Panc1 (cell line): Measurements from ENCODE around the gene TMEM61. TPM values are rescaled to one million over a fixed set of nuclear protein-coding genes. Genes with fewer than 3 reads are reported as not detected.

Experiments used
- ATAC-seq: fragments of 200-7000 bp; cut with Tn5 transposase; 2 replicates; pipeline ENCODE4 v1.9.1; 2020; ENCODE audit warnings: mild to moderate bottlenecking, moderate library complexity
- BruUV-seq: library from RNA; stranded (reverse); fragments of 400-500 nt; replicated peaks from 2 replicates; lab custom pipeline; 2021; lab: Mats Ljungman, UMichigan
- CTCF ChIA-PET: fragments of 300-600 bp; sonication (Branson Sonifier 250); formaldehyde crosslinking; loops from one replicate; lab custom pipeline; 2022; ENCODE audit warnings: antibody characterized with exemption; lab: Charles Lee
- POLR2A ChIA-PET: fragments of 300-600 bp; sonication (Branson Sonifier 250); formaldehyde crosslinking; loops from one replicate; lab custom pipeline; 2022; ENCODE audit warnings: antibody characterized with exemption; lab: Charles Lee
- DNase-seq: peaks from one replicate; pipeline ENCODE4 v3.0.0-alpha.2; 2010; ENCODE audit warnings: low read depth, low spot score
- H3K27ac ChIP-seq: 2 replicates; pipeline ENCODE4 v1.5.1; 2011; ENCODE audit warnings: mild to moderate bottlenecking, low read length, inconsistent platforms
- H3K27me3 ChIP-seq: fragments of 200-500 bp; sonication (Bioruptor generic); 2 replicates; pipeline ENCODE4 v1.6.0; 2014; ENCODE audit warnings: low read length, inconsistent platforms; ENCODE audit not compliant: control insufficient read depth, insufficient read depth
- H3K36me3 ChIP-seq: fragments of 200-500 bp; sonication (Bioruptor generic); 2 replicates; pipeline ENCODE4 v1.5.1; 2014; ENCODE audit warnings: inconsistent platforms, mild to moderate bottlenecking, low read length, moderate library complexity; ENCODE audit not compliant: control insufficient read depth, insufficient read depth
- H3K4me1 ChIP-seq: 2 replicates; pipeline ENCODE4 v1.5.1; 2011; ENCODE audit warnings: inconsistent platforms, mild to moderate bottlenecking, low read length, moderate library complexity; ENCODE audit not compliant: control insufficient read depth, insufficient read depth
- H3K4me3 ChIP-seq, 2 experiments: 2 replicates each; pipeline ENCODE4 v1.5.1; 2011 to 2012; ENCODE audit warnings: low read depth in 2 of 2, low read length in 2 of 2, mild to moderate bottlenecking in 2 of 2, inconsistent platforms in 1 of 2, moderate library complexity in 1 of 2
- H3K9me3 ChIP-seq: fragments of 200-500 bp; sonication (Bioruptor generic); 2 replicates; pipeline ENCODE4 v1.5.1; 2014; ENCODE audit warnings: low read depth, mild to moderate bottlenecking, inconsistent platforms, low read length, moderate library complexity; ENCODE audit not compliant: control insufficient read depth, insufficient read depth
- CTCF ChIP-seq: fragments of 450-650 bp; IDR thresholded peaks from 2 replicates; pipeline ENCODE4 v1.5.1; 2017; ENCODE audit warnings: mild to moderate bottlenecking
- POLR2AphosphoS5 ChIP-seq: IDR thresholded peaks from 2 replicates; pipeline ENCODE4 v1.6.1; 2012; ENCODE audit warnings: mild to moderate bottlenecking, low read depth, low read length, moderate library complexity
- SIN3A ChIP-seq: IDR thresholded peaks from 2 replicates; pipeline ENCODE4 v1.6.1; 2012; ENCODE audit warnings: low read depth, mild to moderate bottlenecking, low read length, moderate library complexity, borderline replicate concordance; ENCODE audit not compliant: insufficient read depth
- TCF7L2 ChIP-seq: IDR thresholded peaks from 2 replicates; pipeline ENCODE4 v1.6.1; 2011; ENCODE audit warnings: mild to moderate bottlenecking, low read depth, low read length, inconsistent platforms
- in situ Hi-C: cut with HindIII; loops from 2 replicates; pipeline ENCODE4 v1.10.0; 2016; ENCODE audit warnings: low sequenced_read_pairs, low pct_unique_long_range_greater_than_20kb
- intact Hi-C: fragments of 100-400 bp; cut with micrococcal nuclease; formaldehyde crosslinking; loops from one replicate; pipeline ENCODE4 v1.10.0; 2022; ENCODE audit not compliant: unreplicated experiment
- total RNA-seq: library from RNA; stranded (reverse); gene quantifications from one replicate; pipeline ENCODE4 v1.2.1, GENCODE V29; 2021; ENCODE audit not compliant: unreplicated experiment
- TF ChIP-seq, protein P1 (sequence below), 2 experiments: IDR thresholded peaks; 2 replicates each; pipeline ENCODE4 v1.6.1; 2011 to 2012; ENCODE audit warnings: low read depth in 2 of 2, control low read depth in 1 of 2, low read length in 1 of 2, mild to moderate bottlenecking in 1 of 2, moderate library complexity in 1 of 2; ENCODE audit not compliant: insufficient read depth in 1 of 2

The TMEM61 gene
- total RNA-seq, 1 experiment from 2014 or later: not detected

GRCh38 chr1:55039342-55040082 lies 59.1 kb downstream of the TMEM61 start, which contains the start of gene PCSK9:
Gene PCSK9 (plus strand): TSS chr1:55039548. CDS start chr1:55039838, 290 bp downstream.
- ChIA-PET POLR2A (no interaction called here), CTCF (no interaction called here)
- Histone ChIP-seq H3K9me3 (no peaks in the 10 kb centered on the region), H3K36me3 (no peaks in the 10 kb centered on the region), H3K27me3 (peaks cover 43% of the 10 kb centered on the region), H3K27ac (no peak within 1 kb of the TSS), H3K4me3 (peak within 1 kb of the TSS; percentile 23 to 36), H3K4me1 (peaks cover 8% of the 10 kb centered on the region; the same call in 1 of the 2 replicates)
- no peak for TF ChIP-seq POLR2AphosphoS5
- TF ChIP-seq TCF7L2: no peak
- no peak for TF ChIP-seq CTCF
- TF ChIP-seq, protein P1, sequence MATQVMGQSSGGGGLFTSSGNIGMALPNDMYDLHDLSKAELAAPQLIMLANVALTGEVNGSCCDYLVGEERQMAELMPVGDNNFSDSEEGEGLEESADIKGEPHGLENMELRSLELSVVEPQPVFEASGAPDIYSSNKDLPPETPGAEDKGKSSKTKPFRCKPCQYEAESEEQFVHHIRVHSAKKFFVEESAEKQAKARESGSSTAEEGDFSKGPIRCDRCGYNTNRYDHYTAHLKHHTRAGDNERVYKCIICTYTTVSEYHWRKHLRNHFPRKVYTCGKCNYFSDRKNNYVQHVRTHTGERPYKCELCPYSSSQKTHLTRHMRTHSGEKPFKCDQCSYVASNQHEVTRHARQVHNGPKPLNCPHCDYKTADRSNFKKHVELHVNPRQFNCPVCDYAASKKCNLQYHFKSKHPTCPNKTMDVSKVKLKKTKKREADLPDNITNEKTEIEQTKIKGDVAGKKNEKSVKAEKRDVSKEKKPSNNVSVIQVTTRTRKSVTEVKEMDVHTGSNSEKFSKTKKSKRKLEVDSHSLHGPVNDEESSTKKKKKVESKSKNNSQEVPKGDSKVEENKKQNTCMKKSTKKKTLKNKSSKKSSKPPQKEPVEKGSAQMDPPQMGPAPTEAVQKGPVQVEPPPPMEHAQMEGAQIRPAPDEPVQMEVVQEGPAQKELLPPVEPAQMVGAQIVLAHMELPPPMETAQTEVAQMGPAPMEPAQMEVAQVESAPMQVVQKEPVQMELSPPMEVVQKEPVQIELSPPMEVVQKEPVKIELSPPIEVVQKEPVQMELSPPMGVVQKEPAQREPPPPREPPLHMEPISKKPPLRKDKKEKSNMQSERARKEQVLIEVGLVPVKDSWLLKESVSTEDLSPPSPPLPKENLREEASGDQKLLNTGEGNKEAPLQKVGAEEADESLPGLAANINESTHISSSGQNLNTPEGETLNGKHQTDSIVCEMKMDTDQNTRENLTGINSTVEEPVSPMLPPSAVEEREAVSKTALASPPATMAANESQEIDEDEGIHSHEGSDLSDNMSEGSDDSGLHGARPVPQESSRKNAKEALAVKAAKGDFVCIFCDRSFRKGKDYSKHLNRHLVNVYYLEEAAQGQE (IDR thresholded peaks at IDR 0.05; ENCODE audit: insufficient read depth in 1 of 2, low read depth in 2 of 2, low read length in 1 of 2): no peak
- no peak for TF ChIP-seq SIN3A
- no peak for DNase-seq
- in situ Hi-C loops: no loop called here
- peak; percentile 60 for ATAC-seq
- intact Hi-C loops: no loop called here
- no TSS peak for BruUV-seq

GRCh38 chr1:55040083-55040932 lies 59.9 kb downstream of the TMEM61 start:
- Histone ChIP-seq H3K27me3 (peaks cover 36% of the 10 kb centered on the region), H3K27ac (no peak overlapping the region), H3K4me3 (peak overlapping the region; percentile 23 to 36), H3K9me3 (no peaks in the 10 kb centered on the region), H3K4me1 (peaks cover 8% of the 10 kb centered on the region; the same call in 1 of the 2 replicates), H3K36me3 (no peaks in the 10 kb centered on the region)
- intact Hi-C loops (no loop called here), in situ Hi-C loops (no loop called here)
- ATAC-seq: peak; percentile 36
- TF ChIP-seq SIN3A (no peak), CTCF (no peak)
- TF ChIP-seq, protein P1 (IDR thresholded peaks at IDR 0.05; ENCODE audit: insufficient read depth in 1 of 2, low read depth in 2 of 2, low read length in 1 of 2): no peak
- BruUV-seq: no TSS peak
- no peak for DNase-seq
- CTCF ChIA-PET: interaction anchor here (0.6 kb wide), 1 partner anchor 202 kb away, joined by 5 read pairs; no protein-coding TSS in a partner anchor
- POLR2A ChIA-PET: no interaction called here
